ENCODE results near the gene GAS1. TPM values are rescaled to one million over a fixed set of nuclear protein-coding genes. Genes with fewer than 3 reads are reported as not detected.

Gene GAS1
- total and polyA plus RNA-seq, 2 donors (not counting 1 experiment from before 2014, with no cell fraction given) = 0.06 to 0.39 TPM

DNA sequence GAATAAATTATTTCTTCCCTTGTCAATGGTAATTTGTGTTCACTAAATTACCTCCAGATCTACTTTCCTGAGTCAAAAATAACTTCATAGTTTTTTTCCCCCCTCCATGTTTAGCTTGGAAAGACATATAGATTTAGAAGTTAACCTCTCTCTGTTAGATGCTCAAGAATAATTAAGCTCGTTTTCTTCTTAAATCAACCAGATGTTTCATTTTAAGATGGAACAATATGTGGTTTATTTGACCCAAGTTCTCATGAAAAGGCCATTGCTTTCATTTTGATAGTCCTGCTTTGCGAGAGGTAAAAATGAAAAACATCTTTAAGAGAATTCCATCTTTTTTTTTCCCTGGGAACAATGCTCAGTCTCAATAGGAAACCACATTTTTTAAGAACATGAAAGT is 27.7 kb upstream of the GAS1 start:
- Mint-ChIP-seq H3K4me1 (no peaks in the 10 kb centered on the region), H3K9me3 (ENCODE audit: insufficient read depth) (no peaks in the 10 kb centered on the region), H3K27ac (no peak overlapping the region), H3K27me3 (peaks cover 9% of the 10 kb centered on the region), H3K4me3 (no peak overlapping the region)
- no CpG with 5 or more reads among the region's 2 CpGs for WGBS (ENCODE audit: insufficient coverage)
- POLR2A ChIA-PET = no interaction called here
- H3K9me3 ChIP-seq (ENCODE audit: control extremely low read depth in 1 of 3, control insufficient read depth in 2 of 3, insufficient read depth in 1 of 3, low read length in 2 of 3) = no peaks in the 10 kb centered on the region
- no peaks in the 10 kb centered on the region for H3K79me2 ChIP-seq (ENCODE audit: control insufficient read depth, insufficient read depth, low read length)
- H3K36me3 ChIP-seq (replicated peaks in 1 of 2; ENCODE audit: control extremely low read depth in 1 of 2, control insufficient read depth in 1 of 2, extremely low read depth in 1 of 2, insufficient read depth in 2 of 2, low read length in 1 of 2) = no peaks in the 10 kb centered on the region
- no peak overlapping the region for H3K9ac ChIP-seq (ENCODE audit: low read length)
- H3K27me3 ChIP-seq (replicated peaks in 1 of 4; ENCODE audit: control extremely low read depth in 1 of 4, control insufficient read depth in 3 of 4, insufficient read depth in 4 of 4, low read length in 3 of 4) = peaks cover 0 to 2% (median 0%) of the 10 kb centered on the region in 4 experiments
- H3K4me1 ChIP-seq (ENCODE audit: control insufficient read depth in 2 of 2, insufficient read depth in 2 of 2, low read length in 2 of 2) = no peaks in the 10 kb centered on the region
- H3K27ac ChIP-seq (ENCODE audit: low read length in 2 of 2) = no peak overlapping the region
- intact Hi-C loops (cut with micrococcal nuclease) = no loop called here
- H3K4me3 ChIP-seq (ENCODE audit: control extremely low read depth in 1 of 5, extremely low read depth in 1 of 5, insufficient read depth in 1 of 5, low read depth in 2 of 5, low read length in 4 of 5) = no peak overlapping the region
- no peak for TF ChIP-seq CTCF (IDR thresholded peaks at IDR 0.05)
- no peak for TF ChIP-seq EZH2 (IDR thresholded peaks at IDR 0.05; ENCODE audit: borderline replicate concordance, insufficient read depth, low read depth, low read length, poor library complexity, severe bottlenecking)
- no peaks in the 10 kb centered on the region for H4K20me1 ChIP-seq (ENCODE audit: control insufficient read depth, insufficient read depth, low read length, poor library complexity, severe bottlenecking)
- H3K4me2 ChIP-seq (replicated peaks; ENCODE audit: low read depth, low read length, poor library complexity, severe bottlenecking) = no peak overlapping the region
- CTCF ChIA-PET = interaction anchor here (0.7 kb wide), 1 partner anchor 26 kb away, joined by 3 read pairs; no protein-coding TSS in a partner anchor
- ATAC-seq (ENCODE audit: low read depth) (no peak), DNase-seq (no peak)
- H2AFZ ChIP-seq (ENCODE audit: insufficient read depth, low read depth, low read length, poor library complexity, severe bottlenecking) = no peak overlapping the region

DNA sequence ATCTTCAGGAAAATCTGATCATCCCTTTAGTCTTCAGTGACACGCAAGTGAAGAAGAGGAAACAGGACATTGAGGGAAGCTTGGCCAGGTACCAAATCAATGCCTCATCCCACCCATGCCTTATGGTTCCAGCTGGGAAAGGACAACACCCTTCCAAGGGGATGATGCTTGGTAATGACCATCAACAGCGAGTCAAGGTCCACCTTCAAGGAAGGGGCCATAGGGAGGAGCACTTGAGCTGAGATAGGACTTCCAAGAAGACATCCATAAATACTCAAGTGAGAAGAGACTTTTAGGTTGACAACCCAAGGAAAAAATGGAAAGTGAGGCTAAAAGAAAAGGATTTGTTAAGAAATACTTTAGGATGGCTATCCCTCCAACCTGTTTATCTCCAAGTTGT is 27.1 kb upstream of the GAS1 start:
- Mint-ChIP-seq H3K4me1 (no peaks in the 10 kb centered on the region), H3K27ac (no peak overlapping the region), H3K9me3 (ENCODE audit: insufficient read depth) (no peaks in the 10 kb centered on the region), H3K4me3 (no peak overlapping the region), H3K27me3 (peaks cover 10% of the 10 kb centered on the region)
- WGBS (ENCODE audit: insufficient coverage) = no CpG with 5 or more reads among the region's 2 CpGs
- Histone ChIP-seq H4K20me1 (ENCODE audit: control insufficient read depth, insufficient read depth, low read length, poor library complexity, severe bottlenecking) (no peaks in the 10 kb centered on the region), H3K79me2 (ENCODE audit: control insufficient read depth, insufficient read depth, low read length) (no peaks in the 10 kb centered on the region), H3K9me3 (ENCODE audit: control extremely low read depth in 1 of 3, control insufficient read depth in 2 of 3, insufficient read depth in 1 of 3, low read length in 2 of 3) (no peaks in the 10 kb centered on the region), H2AFZ (ENCODE audit: insufficient read depth, low read depth, low read length, poor library complexity, severe bottlenecking) (no peak overlapping the region), H3K27ac (ENCODE audit: low read length in 2 of 2) (no peak overlapping the region), H3K4me2 (replicated peaks; ENCODE audit: low read depth, low read length, poor library complexity, severe bottlenecking) (no peak overlapping the region), H3K4me1 (ENCODE audit: control insufficient read depth in 2 of 2, insufficient read depth in 2 of 2, low read length in 2 of 2) (no peaks in the 10 kb centered on the region), H3K36me3 (replicated peaks in 1 of 2; ENCODE audit: control extremely low read depth in 1 of 2, control insufficient read depth in 1 of 2, extremely low read depth in 1 of 2, insufficient read depth in 2 of 2, low read length in 1 of 2) (no peaks in the 10 kb centered on the region), H3K4me3 (ENCODE audit: control extremely low read depth in 1 of 5, extremely low read depth in 1 of 5, insufficient read depth in 1 of 5, low read depth in 2 of 5, low read length in 4 of 5) (no peak overlapping the region), H3K9ac (ENCODE audit: low read length) (no peak overlapping the region), H3K27me3 (replicated peaks in 1 of 4; ENCODE audit: control extremely low read depth in 1 of 4, control insufficient read depth in 3 of 4, insufficient read depth in 4 of 4, low read length in 3 of 4) (peaks cover 0 to 2% (median 0%) of the 10 kb centered on the region in 4 experiments)
- POLR2A ChIA-PET = no interaction called here
- TF ChIP-seq EZH2 (IDR thresholded peaks at IDR 0.05; ENCODE audit: borderline replicate concordance, insufficient read depth, low read depth, low read length, poor library complexity, severe bottlenecking) (no peak), CTCF (IDR thresholded peaks at IDR 0.05) (no peak)
- no peak for DNase-seq
- CTCF ChIA-PET = interaction anchor here (0.7 kb wide), 1 partner anchor 26 kb away, joined by 3 read pairs; no protein-coding TSS in a partner anchor
- intact Hi-C loops (cut with micrococcal nuclease) = no loop called here
- no peak for ATAC-seq (ENCODE audit: low read depth)

All from B cell (primary cell).